K562 (cell line): Measurements from ENCODE around the gene GANAB. TPM values are rescaled to one million over a fixed set of nuclear protein-coding genes. Genes with fewer than 3 reads are reported as not detected.

Experiments used
- polyA plus RNA-seq, 8 experiments: library from polyadenylated mRNA; depleted of rRNA in 4 of 8; stranded (reverse) in 5 of 8; unstranded in 3 of 8; fragments of >200 nt; fragmentation: Nextera tagmentation in 2 of 8; fragmentation: Illumina TruSeq in 1 of 8; extraction: Ambion mirVana in 2 of 8; extraction: Trizol in 1 of 8; gene quantifications; 2 replicates each; pipeline versions ENCODE4 v1.2.1 to v1.2.3, GENCODE V29; 2011 to 2014; ENCODE audit warnings: inconsistent platforms in 1 of 8, missing spikeins in 1 of 8
- small RNA-seq: library from RNA; depleted of rRNA; stranded (forward); fragments of <200 nt; gene quantifications from one replicate; pipeline ENCODE3, GENCODE V24; 2014
- total RNA-seq, 7 experiments: library from RNA; depleted of rRNA in 6 of 7; stranded (reverse); fragments of >200 nt in 6 of 7; fragmentation: Illumina TruSeq in 2 of 7; extraction: Trizol in 2 of 7; gene quantifications; 2 replicates each; pipeline versions ENCODE4 v1.2.1 to v1.2.3, GENCODE V29; 2011 to 2021; ENCODE audit warnings: low replicate concordance in 1 of 7

The GANAB gene
- total and polyA plus RNA-seq, 9 of the 15 experiments (the other 6 are each of a cell fraction or from before 2014, with no cell fraction given): 6.5 to 284 (median 161) TPM

Small RNA genes lying within 50 kb of the gene (small RNA-seq; reads per million reads assigned to genes)
- gene AP001458.1 (not detected), gene SNORA57 (not detected)

Other genes starting within 250 kb of the GANAB start
Only the 7 nearest of the 29 such genes appear.
- gene B3GAT3, start 24.6 kb downstream of the GANAB start, total RNA-seq (2014; rRNA removed): 48.2 and 70.7 TPM in 2 replicates
- 5.6 and 8.0 TPM in 2 replicates for gene B3GAT3, start 24.6 kb downstream of the GANAB start, total RNA-seq (2014; rRNA removed; fragmentation: Illumina TruSeq; extraction: Trizol)
- 29.9 and 31.0 TPM in 2 replicates for gene B3GAT3, start 24.6 kb downstream of the GANAB start, total RNA-seq (2015; rRNA removed; fragmentation: Illumina TruSeq; extraction: Trizol)
- 58.5 and 58.7 TPM in 2 replicates for gene B3GAT3, start 24.6 kb downstream of the GANAB start, total RNA-seq (2021)
- gene B3GAT3, start 24.6 kb downstream of the GANAB start, polyA plus RNA-seq (2011; rRNA removed): 21.4 and 35.5 TPM in 2 replicates
- gene B3GAT3, start 24.6 kb downstream of the GANAB start, polyA plus RNA-seq (2014; fragmentation: Illumina TruSeq; extraction: Trizol): 16.3 and 43.0 TPM in 2 replicates
- 1 to 10 TPM in 1 of 2 experiments, under 1 TPM in 1; 0.30 to 3.3 TPM for gene B3GAT3, start 24.6 kb downstream of the GANAB start, polyA plus RNA-seq (2014; fragmentation: Nextera tagmentation; extraction: Ambion mirVana)
- 64.0 and 83.7 TPM in 2 replicates for gene B3GAT3, start 24.6 kb downstream of the GANAB start, polyA plus RNA-seq (2014; rRNA removed)
- 16.8 and 22.9 TPM in 2 replicates for gene INTS5, start 6.7 kb upstream of the GANAB start, total RNA-seq (2014; rRNA removed)
- gene INTS5, start 6.7 kb upstream of the GANAB start, total RNA-seq (2014; rRNA removed; fragmentation: Illumina TruSeq; extraction: Trizol): 6.5 and 8.5 TPM in 2 replicates
- 9.4 and 9.9 TPM in 2 replicates for gene INTS5, start 6.7 kb upstream of the GANAB start, total RNA-seq (2015; rRNA removed; fragmentation: Illumina TruSeq; extraction: Trizol)
- 35.0 and 38.3 TPM in 2 replicates for gene INTS5, start 6.7 kb upstream of the GANAB start, total RNA-seq (2021)
- 8.3 and 14.3 TPM in 2 replicates for gene INTS5, start 6.7 kb upstream of the GANAB start, polyA plus RNA-seq (2011; rRNA removed)
- gene INTS5, start 6.7 kb upstream of the GANAB start, polyA plus RNA-seq (2014; fragmentation: Illumina TruSeq; extraction: Trizol): 15.2 and 21.5 TPM in 2 replicates
- under 1 TPM; 0.52 to 0.73 TPM for gene INTS5, start 6.7 kb upstream of the GANAB start, polyA plus RNA-seq (2014; fragmentation: Nextera tagmentation; extraction: Ambion mirVana)
- gene INTS5, start 6.7 kb upstream of the GANAB start, polyA plus RNA-seq (2014; rRNA removed): 13.8 and 14.0 TPM in 2 replicates
- 289 and 491 TPM in 2 replicates for gene C11orf98, start 18.6 kb upstream of the GANAB start, total RNA-seq (2014; rRNA removed)
- gene C11orf98, start 18.6 kb upstream of the GANAB start, total RNA-seq (2014; rRNA removed; fragmentation: Illumina TruSeq; extraction: Trizol): 169 and 190 TPM in 2 replicates
- 254 and 259 TPM in 2 replicates for gene C11orf98, start 18.6 kb upstream of the GANAB start, total RNA-seq (2015; rRNA removed; fragmentation: Illumina TruSeq; extraction: Trizol)
- gene C11orf98, start 18.6 kb upstream of the GANAB start, total RNA-seq (2021): 161 and 164 TPM in 2 replicates
- gene C11orf98, start 18.6 kb upstream of the GANAB start, polyA plus RNA-seq (2011; rRNA removed): 88.4 and 103 TPM in 2 replicates
- gene C11orf98, start 18.6 kb upstream of the GANAB start, polyA plus RNA-seq (2014; fragmentation: Illumina TruSeq; extraction: Trizol): 343 and 352 TPM in 2 replicates
- 100 to 1,000 TPM; 164 to 246 TPM for gene C11orf98, start 18.6 kb upstream of the GANAB start, polyA plus RNA-seq (2014; fragmentation: Nextera tagmentation; extraction: Ambion mirVana)
- 218 and 238 TPM in 2 replicates for gene C11orf98, start 18.6 kb upstream of the GANAB start, polyA plus RNA-seq (2014; rRNA removed)
- 21.5 and 36.5 TPM in 2 replicates for gene CSKMT, start 18.7 kb upstream of the GANAB start, total RNA-seq (2014; rRNA removed)
- gene CSKMT, start 18.7 kb upstream of the GANAB start, total RNA-seq (2014; rRNA removed; fragmentation: Illumina TruSeq; extraction: Trizol): 31.8 and 72.8 TPM in 2 replicates
- gene CSKMT, start 18.7 kb upstream of the GANAB start, total RNA-seq (2015; rRNA removed; fragmentation: Illumina TruSeq; extraction: Trizol): 105 and 108 TPM in 2 replicates
- gene CSKMT, start 18.7 kb upstream of the GANAB start, total RNA-seq (2021): 65.1 and 65.2 TPM in 2 replicates
- gene CSKMT, start 18.7 kb upstream of the GANAB start, polyA plus RNA-seq (2011; rRNA removed): 10.3 and 13.6 TPM in 2 replicates
- 12.7 and 15.3 TPM in 2 replicates for gene CSKMT, start 18.7 kb upstream of the GANAB start, polyA plus RNA-seq (2014; fragmentation: Illumina TruSeq; extraction: Trizol)
- gene CSKMT, start 18.7 kb upstream of the GANAB start, polyA plus RNA-seq (2014; fragmentation: Nextera tagmentation; extraction: Ambion mirVana): 10 to 100 TPM; 26.4 to 31.8 TPM
- gene CSKMT, start 18.7 kb upstream of the GANAB start, polyA plus RNA-seq (2014; rRNA removed): 27.2 and 34.1 TPM in 2 replicates
- 44.3 and 57.3 TPM in 2 replicates for gene UQCC3, start 25.1 kb upstream of the GANAB start, total RNA-seq (2014; rRNA removed)
- 2.4 and 3.9 TPM in 2 replicates for gene UQCC3, start 25.1 kb upstream of the GANAB start, total RNA-seq (2014; rRNA removed; fragmentation: Illumina TruSeq; extraction: Trizol)
- gene UQCC3, start 25.1 kb upstream of the GANAB start, total RNA-seq (2015; rRNA removed; fragmentation: Illumina TruSeq; extraction: Trizol): 13.4 and 14.3 TPM in 2 replicates
- gene UQCC3, start 25.1 kb upstream of the GANAB start, total RNA-seq (2021): 21.8 and 23.0 TPM in 2 replicates
- gene UQCC3, start 25.1 kb upstream of the GANAB start, polyA plus RNA-seq (2011; rRNA removed): 8.0 and 10.6 TPM in 2 replicates
- gene UQCC3, start 25.1 kb upstream of the GANAB start, polyA plus RNA-seq (2014; fragmentation: Illumina TruSeq; extraction: Trizol): 3.3 and 8.5 TPM in 2 replicates
- gene UQCC3, start 25.1 kb upstream of the GANAB start, polyA plus RNA-seq (2014; fragmentation: Nextera tagmentation; extraction: Ambion mirVana): 1 to 10 TPM; 4.8 to 7.6 TPM
- 31.3 and 42.7 TPM in 2 replicates for gene UQCC3, start 25.1 kb upstream of the GANAB start, polyA plus RNA-seq (2014; rRNA removed)
- 10.0 and 11.3 TPM in 2 replicates for gene LBHD1, start 25.7 kb upstream of the GANAB start, total RNA-seq (2014; rRNA removed)
- 12.5 and 13.4 TPM in 2 replicates for gene LBHD1, start 25.7 kb upstream of the GANAB start, total RNA-seq (2014; rRNA removed; fragmentation: Illumina TruSeq; extraction: Trizol)
- 9.7 and 10.8 TPM in 2 replicates for gene LBHD1, start 25.7 kb upstream of the GANAB start, total RNA-seq (2015; rRNA removed; fragmentation: Illumina TruSeq; extraction: Trizol)
- 16.8 and 20.5 TPM in 2 replicates for gene LBHD1, start 25.7 kb upstream of the GANAB start, total RNA-seq (2021)
- 28.0 and 45.4 TPM in 2 replicates for gene LBHD1, start 25.7 kb upstream of the GANAB start, polyA plus RNA-seq (2011; rRNA removed)
- 14.8 and 16.0 TPM in 2 replicates for gene LBHD1, start 25.7 kb upstream of the GANAB start, polyA plus RNA-seq (2014; fragmentation: Illumina TruSeq; extraction: Trizol)
- gene LBHD1, start 25.7 kb upstream of the GANAB start, polyA plus RNA-seq (2014; fragmentation: Nextera tagmentation; extraction: Ambion mirVana): 1 to 10 TPM; 2.6 to 6.9 TPM
- 15.3 and 17.1 TPM in 2 replicates for gene LBHD1, start 25.7 kb upstream of the GANAB start, polyA plus RNA-seq (2014; rRNA removed)
- 222 and 263 TPM in 2 replicates for gene UBXN1, start 32.5 kb upstream of the GANAB start, total RNA-seq (2014; rRNA removed)
- gene UBXN1, start 32.5 kb upstream of the GANAB start, total RNA-seq (2014; rRNA removed; fragmentation: Illumina TruSeq; extraction: Trizol): 43.2 and 52.3 TPM in 2 replicates
- gene UBXN1, start 32.5 kb upstream of the GANAB start, total RNA-seq (2015; rRNA removed; fragmentation: Illumina TruSeq; extraction: Trizol): 99.7 and 99.8 TPM in 2 replicates
- gene UBXN1, start 32.5 kb upstream of the GANAB start, total RNA-seq (2021): 128 and 152 TPM in 2 replicates
- gene UBXN1, start 32.5 kb upstream of the GANAB start, polyA plus RNA-seq (2011; rRNA removed): 56.3 and 66.1 TPM in 2 replicates
- 141 and 145 TPM in 2 replicates for gene UBXN1, start 32.5 kb upstream of the GANAB start, polyA plus RNA-seq (2014; fragmentation: Illumina TruSeq; extraction: Trizol)
- gene UBXN1, start 32.5 kb upstream of the GANAB start, polyA plus RNA-seq (2014; fragmentation: Nextera tagmentation; extraction: Ambion mirVana): 10 to 100 TPM in 1 of 2 experiments, 1 to 10 TPM in 1; 4.8 to 10.4 TPM
- 205 and 241 TPM in 2 replicates for gene UBXN1, start 32.5 kb upstream of the GANAB start, polyA plus RNA-seq (2014; rRNA removed)